DOHH2 (cell line): ENCODE results near the gene KNDC1.

Experiments
- H3F3A ChIP-seq: fragments of 200-600 bp; sonication (generic), shearing (Covaris generic); 2 replicates; pipeline ENCODE4 v1.6.0; 2016; ENCODE audit warnings: antibody characterized with exemption, mild to moderate bottlenecking; ENCODE audit not compliant: control insufficient read depth, insufficient read depth
- H3K27ac ChIP-seq: fragments of 200-600 bp; sonication (generic); 2 replicates; pipeline ENCODE4 v1.5.1; 2014; ENCODE audit warnings: low read depth, mild to moderate bottlenecking, low read length, moderate library complexity
- H3K27me3 ChIP-seq: fragments of 200-600 bp; sonication (generic); 2 replicates; pipeline ENCODE4 v1.6.1; 2014; ENCODE audit warnings: mild to moderate bottlenecking, low read length, mixed read lengths; ENCODE audit not compliant: control insufficient read depth
- H3K36me3 ChIP-seq: fragments of 200-600 bp; sonication (generic); 2 replicates; pipeline ENCODE4 v1.6.1; 2014; ENCODE audit warnings: mild to moderate bottlenecking, low read length, moderate library complexity, mixed read lengths; ENCODE audit not compliant: control insufficient read depth
- H3K4me1 ChIP-seq: fragments of 200-600 bp; sonication (generic); 2 replicates; pipeline ENCODE4 v1.6.1; 2014; ENCODE audit warnings: mild to moderate bottlenecking, low read length, mixed read lengths; ENCODE audit not compliant: control insufficient read depth
- H3K4me2 ChIP-seq: fragments of 200-600 bp; sonication (generic); 2 replicates; pipeline ENCODE4 v1.6.0; 2014; ENCODE audit warnings: mild to moderate bottlenecking, low read length, moderate library complexity
- H3K4me3 ChIP-seq: fragments of 200-600 bp; sonication (generic); 2 replicates; pipeline ENCODE4 v1.5.1; 2014; ENCODE audit warnings: mild to moderate bottlenecking, low read length, mixed read lengths
- H3K79me2 ChIP-seq: fragments of 200-600 bp; sonication (generic); 2 replicates; pipeline ENCODE4 v1.6.1; 2014; ENCODE audit warnings: mild to moderate bottlenecking, low read length, mixed read lengths; ENCODE audit not compliant: control insufficient read depth
- H3K9me2 ChIP-seq: fragments of 200-600 bp; sonication (generic); replicated peaks from 2 replicates; pipeline ENCODE4 v1.6.1; 2014; ENCODE audit warnings: mild to moderate bottlenecking, low read length, mixed read lengths; ENCODE audit not compliant: control insufficient read depth
- H3K9me3 ChIP-seq: fragments of 200-600 bp; sonication (generic); 2 replicates; pipeline ENCODE4 v1.6.1; 2014; ENCODE audit warnings: antibody characterized with exemption, low read length, mixed read lengths; ENCODE audit not compliant: control insufficient read depth, insufficient read depth
- H4K20me1 ChIP-seq: fragments of 200-600 bp; sonication (generic); 2 replicates; pipeline ENCODE4 v1.6.0; 2014; ENCODE audit warnings: low read depth, mild to moderate bottlenecking, antibody characterized with exemption, low read length, moderate library complexity; ENCODE audit not compliant: control insufficient read depth, insufficient read depth
- CTCF ChIP-seq: fragments of 200-600 bp; sonication (generic); IDR thresholded peaks from one replicate; pipeline ENCODE4 v1.5.1; 2014; ENCODE audit warnings: antibody characterized with exemption, mild to moderate bottlenecking, low read depth, low read length; ENCODE audit not compliant: poor library complexity, severe bottlenecking
- EZH2phosphoT487 ChIP-seq: fragments of 200-600 bp; sonication (generic); IDR thresholded peaks from 2 replicates; pipeline ENCODE4 v1.6.1; 2017; ENCODE audit warnings: borderline replicate concordance, mild to moderate bottlenecking, antibody characterized with exemption, low read length, moderate library complexity, mixed read lengths

KNDC1 gene

DNA sequence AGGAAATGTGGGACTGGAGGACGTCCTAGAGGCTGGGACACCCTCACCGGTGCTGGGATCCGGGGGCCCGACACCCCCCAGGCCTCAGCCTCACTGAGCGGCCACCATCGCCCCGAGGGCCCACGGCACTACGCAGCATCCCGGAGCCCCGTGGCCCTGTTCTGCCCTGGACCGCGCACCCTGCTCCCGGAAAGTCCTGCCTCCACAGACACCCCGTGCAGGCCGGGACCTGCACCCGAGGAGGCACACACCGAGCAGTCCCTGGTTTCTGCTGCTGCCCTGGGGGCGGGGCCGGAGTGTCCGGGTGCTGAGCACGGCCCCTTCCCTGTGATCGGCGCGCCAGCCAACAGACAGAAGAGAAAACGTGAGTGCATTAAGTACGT is 18.1 kb upstream of the KNDC1 start:
- Histone ChIP-seq H3K27me3 (no peaks in the 10 kb centered on the region), H3K9me2 (no peaks in the 10 kb centered on the region), H3K36me3 (no peaks in the 10 kb centered on the region), H3K9me3 (no peaks in the 10 kb centered on the region), H4K20me1 (no peaks in the 10 kb centered on the region), H3K27ac (no peak overlapping the region), H3K79me2 (no peaks in the 10 kb centered on the region), H3K4me1 (no peaks in the 10 kb centered on the region), H3F3A (no peaks in the 10 kb centered on the region), H3K4me3 (no peak overlapping the region), H3K4me2 (no peak overlapping the region)
- no peak for TF ChIP-seq EZH2phosphoT487
- no peak for TF ChIP-seq CTCF

DNA sequence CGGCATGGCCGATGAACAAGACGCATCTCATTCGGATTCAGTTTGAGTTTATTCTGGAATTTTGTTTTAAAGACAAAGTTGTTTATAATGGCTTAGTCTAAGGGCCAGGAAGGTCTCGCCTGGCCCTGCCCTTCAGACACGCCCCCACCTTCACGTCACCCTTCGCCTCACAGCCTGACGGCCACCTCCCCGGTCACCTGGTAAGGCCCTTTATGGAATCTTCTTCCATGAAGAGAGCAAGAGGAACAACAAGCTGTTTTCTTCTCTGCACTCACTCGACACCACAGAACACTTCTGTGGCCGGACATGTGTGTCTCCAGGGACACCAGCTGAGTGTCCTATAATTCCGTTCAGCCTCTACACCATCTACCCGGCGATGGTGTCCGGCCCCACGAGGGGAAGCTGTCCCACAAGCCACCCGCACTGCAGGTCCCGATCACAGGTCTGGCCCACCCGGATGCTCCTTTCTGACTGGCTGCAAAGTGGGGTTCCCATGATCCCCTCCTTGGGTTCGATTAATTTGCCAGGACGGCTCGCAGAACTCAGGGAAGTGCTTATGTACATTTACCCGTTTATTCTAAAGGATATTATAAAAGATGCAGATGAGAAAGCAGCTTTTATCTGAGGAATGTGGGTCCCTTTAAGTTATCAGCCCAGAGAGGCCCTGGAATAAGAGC is 17.4 kb upstream of the KNDC1 start:
- no peaks in the 10 kb centered on the region for H3K79me2 ChIP-seq
- H3K36me3 ChIP-seq, result no peaks in the 10 kb centered on the region
- no peak overlapping the region for H3K4me3 ChIP-seq
- no peaks in the 10 kb centered on the region for H3K27me3 ChIP-seq
- no peak overlapping the region for H3K4me2 ChIP-seq
- H4K20me1 ChIP-seq, result no peaks in the 10 kb centered on the region
- TF ChIP-seq EZH2phosphoT487, result no peak
- H3K9me3 ChIP-seq, result no peaks in the 10 kb centered on the region
- no peaks in the 10 kb centered on the region for H3K9me2 ChIP-seq
- H3F3A ChIP-seq, result no peaks in the 10 kb centered on the region
- no peak overlapping the region for H3K27ac ChIP-seq
- H3K4me1 ChIP-seq, result no peaks in the 10 kb centered on the region

GRCh38 chr10:133143200-133143533 is 16.9 kb upstream of the KNDC1 start:
- no peaks in the 10 kb centered on the region for H3K9me3 ChIP-seq
- no peak overlapping the region for H3K4me3 ChIP-seq
- no peaks in the 10 kb centered on the region for H4K20me1 ChIP-seq
- H3K4me2 ChIP-seq, result no peak overlapping the region
- no peaks in the 10 kb centered on the region for H3F3A ChIP-seq
- H3K9me2 ChIP-seq, result no peaks in the 10 kb centered on the region
- no peak overlapping the region for H3K27ac ChIP-seq
- H3K36me3 ChIP-seq, result no peaks in the 10 kb centered on the region
- no peaks in the 10 kb centered on the region for H3K79me2 ChIP-seq
- TF ChIP-seq EZH2phosphoT487, result no peak
- no peak for TF ChIP-seq CTCF
- no peaks in the 10 kb centered on the region for H3K4me1 ChIP-seq
- no peaks in the 10 kb centered on the region for H3K27me3 ChIP-seq

DNA sequence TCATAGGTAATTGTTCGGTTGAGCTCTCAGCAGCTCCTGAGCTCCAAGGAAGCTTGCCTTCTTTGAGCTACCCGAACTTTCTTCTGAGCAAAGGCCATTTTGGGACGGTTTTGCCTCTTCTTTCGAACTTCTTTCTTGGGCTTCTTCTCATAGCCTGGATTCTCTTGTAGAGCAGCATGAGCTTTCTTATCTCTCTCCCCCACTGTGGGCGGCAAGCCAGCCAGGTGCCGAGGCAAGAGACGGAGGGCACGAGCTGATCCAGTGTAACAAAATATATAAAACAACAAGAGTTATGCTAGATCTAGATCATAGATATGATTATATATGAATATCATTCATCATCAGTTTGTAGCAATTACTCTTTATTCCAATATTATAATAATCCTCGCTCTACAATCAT is 16.5 kb upstream of the KNDC1 start:
- Histone ChIP-seq H3K27me3 (no peaks in the 10 kb centered on the region), H3F3A (no peaks in the 10 kb centered on the region), H3K4me2 (no peak overlapping the region), H3K4me1 (no peaks in the 10 kb centered on the region), H3K4me3 (no peak overlapping the region), H3K9me3 (no peaks in the 10 kb centered on the region), H3K36me3 (no peaks in the 10 kb centered on the region), H4K20me1 (no peaks in the 10 kb centered on the region), H3K79me2 (no peaks in the 10 kb centered on the region), H3K27ac (no peak overlapping the region), H3K9me2 (no peaks in the 10 kb centered on the region)
- TF ChIP-seq CTCF (no peak), EZH2phosphoT487 (no peak)
